ENCODE data around the gene NF2. TPM values are rescaled to one million over a fixed set of nuclear protein-coding genes. Genes with fewer than 3 reads are reported as not detected.
"Not testable (repeated sequence)": the region's sequence is repeated elsewhere in the genome, so short reads cannot be mapped to it uniquely, and the experiment has no call there.

The NF2 gene
- total RNA-seq, 4 donors from 2014 or later: 14.6 to 60.1 (median 34.7) TPM

GRCh38 chr22:29593923-29594322 lies 9.5 kb upstream of the NF2 start:
- intact Hi-C loops (cut with DNase I; ENCODE audit: low total_unique reads): no loop called here
- no peak for DNase-seq
- Histone ChIP-seq H3K36me3 (no peaks in the 10 kb centered on the region), H3K27ac (no peak overlapping the region), H3K4me3 (no peak overlapping the region), H3K27me3 (no peaks in the 10 kb centered on the region), H3K9me3 (no peaks in the 10 kb centered on the region), H3K4me1 (peaks cover 0 to 4% (median 0%) of the 10 kb centered on the region in 4 donors)
- 65 to 68% methylated on average over 3 to 4 of the region's 4 CpGs for WGBS, 2 donors (ENCODE audit: low coverage in 1 of 2)
- in situ Hi-C loops (cut with MboI; ENCODE audit: low pct_ligation_motif_present in 1 of 4, low pct_unique_long_range_greater_than_20kb in 1 of 4, low sequenced_read_pairs in 3 of 4): no loop called here
- TF ChIP-seq POLR2AphosphoS5 (IDR thresholded peaks at IDR 0.05) (no peak), EP300 (IDR thresholded peaks at IDR 0.05; ENCODE audit: low read depth) (no peak), POLR2A (IDR thresholded peaks at IDR 0.05) (no peak), CTCF (IDR thresholded peaks at IDR 0.05) (no peak)

- H3K36me3 ChIP-seq; in situ Hi-C loops (cut with MboI; ENCODE audit: low pct_ligation_motif_present in 1 of 4, low pct_unique_long_range_greater_than_20kb in 1 of 4, low sequenced_read_pairs in 3 of 4); H3K4me1 ChIP-seq; DNase-seq; H3K4me3 ChIP-seq; intact Hi-C loops (cut with DNase I; ENCODE audit: low total_unique reads); H3K27me3 ChIP-seq; H3K9me3 ChIP-seq; H3K27ac ChIP-seq: not testable (repeated sequence)
- 92% methylated on average over 6 of the region's 6 CpGs; no CpG with 5 or more reads in 1 of the 2 donors for WGBS, 2 donors (ENCODE audit: low coverage in 1 of 2)
Observed at GRCh38 chr22:29594447-29594846, 9.0 kb upstream of the NF2 start.

DNA sequence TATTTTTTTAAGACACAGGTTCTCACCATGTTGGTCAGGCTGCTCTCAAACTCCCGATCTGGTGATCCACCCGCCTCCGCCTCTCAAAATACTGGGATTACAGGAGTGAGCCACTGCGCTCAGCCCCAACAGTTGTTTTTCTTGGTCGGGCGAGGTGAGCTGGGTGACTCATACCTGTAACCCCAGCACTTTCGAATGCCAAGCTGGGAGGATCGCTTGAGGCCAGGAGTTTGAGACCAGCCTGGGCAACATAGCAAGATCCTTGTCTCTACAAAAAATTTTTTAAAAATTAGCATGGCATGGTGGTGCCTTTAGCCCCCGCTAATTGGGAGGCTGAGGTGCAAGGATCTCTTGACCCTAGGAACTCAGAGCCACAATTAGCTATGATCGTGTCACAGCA lies 7.0 kb upstream of the NF2 start:
- H3K9me3 ChIP-seq: no peaks in the 10 kb centered on the region
- H3K4me1 ChIP-seq: peaks cover 0 to 4% (median 0%) of the 10 kb centered on the region in 4 donors
- peak overlapping the region in 1 of 4 donors; percentile 17 for H3K4me3 ChIP-seq
- peak; percentile 34 for DNase-seq
- H3K27me3 ChIP-seq: no peaks in the 10 kb centered on the region
- in situ Hi-C loops (cut with MboI; ENCODE audit: low pct_ligation_motif_present in 1 of 4, low pct_unique_long_range_greater_than_20kb in 1 of 4, low sequenced_read_pairs in 3 of 4) (no loop called here), intact Hi-C loops (cut with DNase I; ENCODE audit: low total_unique reads) (no loop called here)
- no peaks in the 10 kb centered on the region for H3K36me3 ChIP-seq
- TF ChIP-seq CTCF (IDR thresholded peaks at IDR 0.05): no peak
- WGBS, 2 donors (ENCODE audit: low coverage in 1 of 2): 77% methylated on average over 10 of the region's 10 CpGs; no CpG with 5 or more reads in 1 of the 2 donors
- H3K27ac ChIP-seq: peak overlapping the region in 3 of 4 donors; percentile 43 to 52 (median 49)

GRCh38 chr22:29597871-29598683 lies 5.4 kb upstream of the NF2 start:
- in situ Hi-C loops (cut with MboI; ENCODE audit: low pct_ligation_motif_present in 1 of 4, low pct_unique_long_range_greater_than_20kb in 1 of 4, low sequenced_read_pairs in 3 of 4); H3K27me3 ChIP-seq; H3K4me3 ChIP-seq; H3K9me3 ChIP-seq; H3K27ac ChIP-seq; H3K36me3 ChIP-seq; H3K4me1 ChIP-seq; DNase-seq; intact Hi-C loops (cut with DNase I; ENCODE audit: low total_unique reads): not testable (repeated sequence)
- 92% methylated on average over 43 of the region's 57 CpGs; no CpG with 5 or more reads in 1 of the 2 donors for WGBS, 2 donors (ENCODE audit: low coverage in 1 of 2)

- in situ Hi-C loops (cut with MboI; ENCODE audit: low pct_ligation_motif_present in 1 of 4, low pct_unique_long_range_greater_than_20kb in 1 of 4, low sequenced_read_pairs in 3 of 4) (no loop called here), intact Hi-C loops (cut with DNase I; ENCODE audit: low total_unique reads) (no loop called here)
- Histone ChIP-seq H3K36me3 (no peaks in the 10 kb centered on the region), H3K27ac (no peak overlapping the region), H3K4me3 (no peak overlapping the region), H3K9me3 (no peaks in the 10 kb centered on the region), H3K4me1 (peaks cover 0 to 6% (median 4%) of the 10 kb centered on the region in 4 donors), H3K27me3 (no peaks in the 10 kb centered on the region)
- TF ChIP-seq CTCF (IDR thresholded peaks at IDR 0.05) (no peak), EP300 (IDR thresholded peaks at IDR 0.05; ENCODE audit: low read depth) (no peak), POLR2AphosphoS5 (IDR thresholded peaks at IDR 0.05) (no peak), POLR2A (IDR thresholded peaks at IDR 0.05) (no peak)
- 65% methylated on average over 3 of the region's 3 CpGs; no CpG with 5 or more reads in 1 of the 2 donors for WGBS, 2 donors (ENCODE audit: low coverage in 1 of 2)
- DNase-seq: no peak
Observed at GRCh38 chr22:29598684-29599020, 4.8 kb upstream of the NF2 start.

Data from transverse colon (tissue), 4 donors.